Liver (tissue), 3 donors: ENCODE measurements around the gene LAMA2.

ENCODE experiments used
- EGR1 ChIP-seq, 2 donors: IDR thresholded peaks; 2 replicates each; pipeline ENCODE4 v1.6.1; 2016 to 2018; ENCODE audit warnings: antibody characterized with exemption in 2 of 2, low read depth in 2 of 2
- FOXA1 ChIP-seq: IDR thresholded peaks from 2 replicates; pipeline ENCODE4 v1.6.1; 2016; ENCODE audit warnings: antibody characterized with exemption
- RAD21 ChIP-seq, 2 donors: IDR thresholded peaks; 2 replicates each; pipeline ENCODE4 v1.6.1; 2016; ENCODE audit warnings: antibody characterized with exemption in 2 of 2, mild to moderate bottlenecking in 2 of 2
- RXRA ChIP-seq, 2 donors: IDR thresholded peaks; 2 replicates each; pipeline ENCODE4 v1.6.1; 2017 to 2018; ENCODE audit warnings: antibody characterized with exemption in 2 of 2, mild to moderate bottlenecking in 1 of 2
- SP1 ChIP-seq: IDR thresholded peaks from 2 replicates; pipeline ENCODE4 v1.6.1; 2018; ENCODE audit warnings: antibody characterized with exemption, mild to moderate bottlenecking
- TAF1 ChIP-seq: conservative IDR thresholded peaks from 2 replicates; pipeline ENCODE4 v1.6.1; 2016; ENCODE audit warnings: antibody characterized with exemption, mild to moderate bottlenecking
- YY1 ChIP-seq: IDR thresholded peaks from 2 replicates; pipeline ENCODE4 v1.6.1; 2016; ENCODE audit warnings: antibody characterized with exemption, mild to moderate bottlenecking
- TF ChIP-seq, protein P1 (sequence below): fragments of 150-350 bp; IDR thresholded peaks from 2 replicates; pipeline ENCODE4 v1.5.1; 2017; ENCODE audit warnings: improper control_type of control experiment, low read depth, low read length; ENCODE audit not compliant: missing input control
- TF ChIP-seq, protein P2 (sequence below): IDR thresholded peaks from 2 replicates; pipeline ENCODE4 v1.6.1; 2016; ENCODE audit warnings: antibody characterized with exemption
- TF ChIP-seq, protein P3 (sequence below): IDR thresholded peaks from 2 replicates; pipeline ENCODE4 v1.6.1; 2016; ENCODE audit warnings: antibody characterized with exemption
- TF ChIP-seq, protein P4 (sequence below): IDR thresholded peaks from 2 replicates; pipeline ENCODE4 v1.6.1; 2016; ENCODE audit warnings: antibody characterized with exemption, mild to moderate bottlenecking
- TF ChIP-seq, protein P5 (sequence below): IDR thresholded peaks from 2 replicates; pipeline ENCODE4 v1.6.1; 2016; ENCODE audit warnings: antibody characterized with exemption
- donor health status: healthy.
- donor health status: healthy.

DNA sequence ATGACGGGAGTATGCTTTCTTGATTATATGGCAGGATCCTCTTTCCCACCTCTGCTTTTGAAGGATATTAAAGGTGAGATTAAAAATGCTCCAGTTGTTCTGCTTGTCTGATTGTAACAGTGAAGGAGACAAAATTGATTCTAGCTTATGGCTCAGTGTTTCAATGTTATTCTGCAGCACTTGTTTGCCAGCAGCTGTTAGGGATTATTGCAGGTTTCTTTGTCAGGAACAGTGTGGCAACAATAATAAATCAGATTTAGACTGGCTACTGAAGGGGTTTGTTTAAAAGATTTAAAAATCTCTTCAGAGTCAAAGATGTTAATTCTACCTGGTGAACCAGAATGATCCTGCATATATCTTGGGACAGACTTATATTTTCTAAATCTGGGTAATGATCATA is 126.9 kb downstream of the LAMA2 start:
- TF ChIP-seq YY1 (no peak), RAD21 (IDR thresholded peaks at IDR 0.05) (no peak), TAF1 (no peak), RXRA (IDR thresholded peaks at IDR 0.05) (no peak), FOXA1 (no peak), SP1 (no peak), EGR1 (IDR thresholded peaks at IDR 0.05; ENCODE audit: low read depth in 2 of 2) (no peak)
- TF ChIP-seq, protein P1, sequence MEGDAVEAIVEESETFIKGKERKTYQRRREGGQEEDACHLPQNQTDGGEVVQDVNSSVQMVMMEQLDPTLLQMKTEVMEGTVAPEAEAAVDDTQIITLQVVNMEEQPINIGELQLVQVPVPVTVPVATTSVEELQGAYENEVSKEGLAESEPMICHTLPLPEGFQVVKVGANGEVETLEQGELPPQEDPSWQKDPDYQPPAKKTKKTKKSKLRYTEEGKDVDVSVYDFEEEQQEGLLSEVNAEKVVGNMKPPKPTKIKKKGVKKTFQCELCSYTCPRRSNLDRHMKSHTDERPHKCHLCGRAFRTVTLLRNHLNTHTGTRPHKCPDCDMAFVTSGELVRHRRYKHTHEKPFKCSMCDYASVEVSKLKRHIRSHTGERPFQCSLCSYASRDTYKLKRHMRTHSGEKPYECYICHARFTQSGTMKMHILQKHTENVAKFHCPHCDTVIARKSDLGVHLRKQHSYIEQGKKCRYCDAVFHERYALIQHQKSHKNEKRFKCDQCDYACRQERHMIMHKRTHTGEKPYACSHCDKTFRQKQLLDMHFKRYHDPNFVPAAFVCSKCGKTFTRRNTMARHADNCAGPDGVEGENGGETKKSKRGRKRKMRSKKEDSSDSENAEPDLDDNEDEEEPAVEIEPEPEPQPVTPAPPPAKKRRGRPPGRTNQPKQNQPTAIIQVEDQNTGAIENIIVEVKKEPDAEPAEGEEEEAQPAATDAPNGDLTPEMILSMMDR, result no peak
- TF ChIP-seq, protein P2, sequence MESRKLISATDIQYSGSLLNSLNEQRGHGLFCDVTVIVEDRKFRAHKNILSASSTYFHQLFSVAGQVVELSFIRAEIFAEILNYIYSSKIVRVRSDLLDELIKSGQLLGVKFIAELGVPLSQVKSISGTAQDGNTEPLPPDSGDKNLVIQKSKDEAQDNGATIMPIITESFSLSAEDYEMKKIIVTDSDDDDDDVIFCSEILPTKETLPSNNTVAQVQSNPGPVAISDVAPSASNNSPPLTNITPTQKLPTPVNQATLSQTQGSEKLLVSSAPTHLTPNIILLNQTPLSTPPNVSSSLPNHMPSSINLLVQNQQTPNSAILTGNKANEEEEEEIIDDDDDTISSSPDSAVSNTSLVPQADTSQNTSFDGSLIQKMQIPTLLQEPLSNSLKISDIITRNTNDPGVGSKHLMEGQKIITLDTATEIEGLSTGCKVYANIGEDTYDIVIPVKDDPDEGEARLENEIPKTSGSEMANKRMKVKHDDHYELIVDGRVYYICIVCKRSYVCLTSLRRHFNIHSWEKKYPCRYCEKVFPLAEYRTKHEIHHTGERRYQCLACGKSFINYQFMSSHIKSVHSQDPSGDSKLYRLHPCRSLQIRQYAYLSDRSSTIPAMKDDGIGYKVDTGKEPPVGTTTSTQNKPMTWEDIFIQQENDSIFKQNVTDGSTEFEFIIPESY, result no peak
- TF ChIP-seq, protein P3, sequence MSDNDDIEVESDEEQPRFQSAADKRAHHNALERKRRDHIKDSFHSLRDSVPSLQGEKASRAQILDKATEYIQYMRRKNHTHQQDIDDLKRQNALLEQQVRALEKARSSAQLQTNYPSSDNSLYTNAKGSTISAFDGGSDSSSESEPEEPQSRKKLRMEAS, result no peak
- TF ChIP-seq, protein P4, sequence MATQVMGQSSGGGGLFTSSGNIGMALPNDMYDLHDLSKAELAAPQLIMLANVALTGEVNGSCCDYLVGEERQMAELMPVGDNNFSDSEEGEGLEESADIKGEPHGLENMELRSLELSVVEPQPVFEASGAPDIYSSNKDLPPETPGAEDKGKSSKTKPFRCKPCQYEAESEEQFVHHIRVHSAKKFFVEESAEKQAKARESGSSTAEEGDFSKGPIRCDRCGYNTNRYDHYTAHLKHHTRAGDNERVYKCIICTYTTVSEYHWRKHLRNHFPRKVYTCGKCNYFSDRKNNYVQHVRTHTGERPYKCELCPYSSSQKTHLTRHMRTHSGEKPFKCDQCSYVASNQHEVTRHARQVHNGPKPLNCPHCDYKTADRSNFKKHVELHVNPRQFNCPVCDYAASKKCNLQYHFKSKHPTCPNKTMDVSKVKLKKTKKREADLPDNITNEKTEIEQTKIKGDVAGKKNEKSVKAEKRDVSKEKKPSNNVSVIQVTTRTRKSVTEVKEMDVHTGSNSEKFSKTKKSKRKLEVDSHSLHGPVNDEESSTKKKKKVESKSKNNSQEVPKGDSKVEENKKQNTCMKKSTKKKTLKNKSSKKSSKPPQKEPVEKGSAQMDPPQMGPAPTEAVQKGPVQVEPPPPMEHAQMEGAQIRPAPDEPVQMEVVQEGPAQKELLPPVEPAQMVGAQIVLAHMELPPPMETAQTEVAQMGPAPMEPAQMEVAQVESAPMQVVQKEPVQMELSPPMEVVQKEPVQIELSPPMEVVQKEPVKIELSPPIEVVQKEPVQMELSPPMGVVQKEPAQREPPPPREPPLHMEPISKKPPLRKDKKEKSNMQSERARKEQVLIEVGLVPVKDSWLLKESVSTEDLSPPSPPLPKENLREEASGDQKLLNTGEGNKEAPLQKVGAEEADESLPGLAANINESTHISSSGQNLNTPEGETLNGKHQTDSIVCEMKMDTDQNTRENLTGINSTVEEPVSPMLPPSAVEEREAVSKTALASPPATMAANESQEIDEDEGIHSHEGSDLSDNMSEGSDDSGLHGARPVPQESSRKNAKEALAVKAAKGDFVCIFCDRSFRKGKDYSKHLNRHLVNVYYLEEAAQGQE, result no peak
- TF ChIP-seq, protein P5, sequence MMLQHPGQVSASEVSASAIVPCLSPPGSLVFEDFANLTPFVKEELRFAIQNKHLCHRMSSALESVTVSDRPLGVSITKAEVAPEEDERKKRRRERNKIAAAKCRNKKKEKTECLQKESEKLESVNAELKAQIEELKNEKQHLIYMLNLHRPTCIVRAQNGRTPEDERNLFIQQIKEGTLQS, result no peak
